ENCODE measurements around the gene SLC49A3.
"Not testable (repeated sequence)": the region's sequence is repeated elsewhere in the genome, so short reads cannot be mapped to it uniquely, and the experiment has no call there.

Gene SLC49A3

GRCh38 chr4:721261-722168 lies 32.6 kb upstream of the SLC49A3 start:
- DNase-seq: no peak

GRCh38 chr4:720111-720860 lies 31.3 kb upstream of the SLC49A3 start:
- no peak for DNase-seq

GRCh38 chr4:718460-718859 lies 29.5 kb upstream of the SLC49A3 start:
- DNase-seq: no peak

GRCh38 chr4:717601-718320 lies 28.8 kb upstream of the SLC49A3 start:
- DNase-seq: no peak

GRCh38 chr4:714087-714486 lies 25.1 kb upstream of the SLC49A3 start:
- DNase-seq: no peak

GRCh38 chr4:712916-713632 lies 24.1 kb upstream of the SLC49A3 start:
- no peak for DNase-seq

- no peak for DNase-seq
Observed at GRCh38 chr4:712093-712492, 23.1 kb upstream of the SLC49A3 start.

- DNase-seq: no peak
Observed at GRCh38 chr4:710916-711315, 22.0 kb upstream of the SLC49A3 start.

GRCh38 chr4:710116-710515 lies 21.2 kb upstream of the SLC49A3 start:
- DNase-seq: no peak

- DNase-seq: no peak
Observed at GRCh38 chr4:709348-709747, 20.4 kb upstream of the SLC49A3 start.

GRCh38 chr4:708631-708933 lies 19.6 kb upstream of the SLC49A3 start:
- DNase-seq: no peak

- DNase-seq: no peak
Observed at GRCh38 chr4:707929-708630, 19.1 kb upstream of the SLC49A3 start.

GRCh38 chr4:706834-707598 lies 18.1 kb upstream of the SLC49A3 start:
- no peak for DNase-seq

GRCh38 chr4:706083-706633 lies 17.2 kb upstream of the SLC49A3 start:
- not testable (repeated sequence) for DNase-seq

GRCh38 chr4:705278-706082 lies 16.5 kb upstream of the SLC49A3 start, which contains the start of gene PCGF3:
Gene PCGF3, plus strand, starts transcription at chr4:705832. Its CDS starts 27,849 bp downstream, at chr4:733681.
- peak; percentile 100 for DNase-seq

GRCh38 chr4:704971-705277 lies 16.0 kb upstream of the SLC49A3 start:
- DNase-seq: no peak

GRCh38 chr4:704198-704891 lies 15.4 kb upstream of the SLC49A3 start:
- DNase-seq: no peak

- DNase-seq: no peak
Observed at GRCh38 chr4:703336-704197, 14.6 kb upstream of the SLC49A3 start.

GRCh38 chr4:702618-703048 lies 13.7 kb upstream of the SLC49A3 start:
- DNase-seq: no peak
